Activated gamma-delta T cell (primary cell): ENCODE measurements around the gene NAGPA.
"Not testable (repeated sequence)": the region's sequence is repeated elsewhere in the genome, so short reads cannot be mapped to it uniquely, and the experiment has no call there.

Source experiments
- DNase-seq: peaks from one replicate; lab custom pipeline; 2025; lab: John Stamatoyannopoulos, UW

The NAGPA gene

GRCh38 chr16:5060073-5060641, 26.4 kb upstream of the NAGPA start:
- no peak for DNase-seq

- no peak for DNase-seq
Measured at GRCh38 chr16:5059386-5060072, 25.8 kb upstream of the NAGPA start.

GRCh38 chr16:5058476-5058875, 24.7 kb upstream of the NAGPA start:
- no peak for DNase-seq

- no peak for DNase-seq
Measured at GRCh38 chr16:5056352-5056751, 22.6 kb upstream of the NAGPA start.

GRCh38 chr16:5054876-5055865, 21.4 kb upstream of the NAGPA start:
- DNase-seq, result no peak

GRCh38 chr16:5046914-5047313, 13.2 kb upstream of the NAGPA start:
- DNase-seq, result no peak

GRCh38 chr16:5045499-5046115, 11.9 kb upstream of the NAGPA start:
- DNase-seq, result no peak

- DNase-seq, result not testable (repeated sequence)
Measured at GRCh38 chr16:5044581-5044980, 10.8 kb upstream of the NAGPA start.

GRCh38 chr16:5044011-5044540, 10.3 kb upstream of the NAGPA start:
- DNase-seq, result no peak

- DNase-seq, result no peak
Measured at GRCh38 chr16:5042574-5043171, 8.9 kb upstream of the NAGPA start.

- DNase-seq, result no peak
Measured at GRCh38 chr16:5041600-5042133, 7.9 kb upstream of the NAGPA start.

- no peak for DNase-seq
Measured at GRCh38 chr16:5040451-5040850, 6.7 kb upstream of the NAGPA start.

GRCh38 chr16:5036228-5037156, 2.8 kb upstream of the NAGPA start:
- DNase-seq, result no peak

- DNase-seq, result no peak
Measured at GRCh38 chr16:5035909-5036227, 2.1 kb upstream of the NAGPA start.

GRCh38 chr16:5034167-5034523, 410 bp upstream of the NAGPA start:
- DNase-seq, result no peak

- DNase-seq, result no peak
Measured at GRCh38 chr16:5032748-5033167, 977 bp downstream of the NAGPA start.

GRCh38 chr16:5031601-5032000, 2.1 kb downstream of the NAGPA start:
- DNase-seq, result no peak

GRCh38 chr16:5030251-5030870, 3.4 kb downstream of the NAGPA start:
- no peak for DNase-seq

- no peak for DNase-seq
Measured at GRCh38 chr16:5028950-5029475, 4.7 kb downstream of the NAGPA start.
